Stomach (tissue), 9 donors: Measurements from ENCODE around the gene LGALS9. TPM values are rescaled to one million over a fixed set of nuclear protein-coding genes. Genes with fewer than 3 reads are reported as not detected.

Source experiments
- DNase-seq, 2 donors: peaks; one replicate each; pipeline versions ENCODE4 v3.0.0 to v3.0.0-alpha.2; 2013 to 2019
- H3K27ac ChIP-seq, 5 donors: fragments of 200-600 bp in 4 of 5; sonication (generic) in 4 of 5; one replicate each; pipeline ENCODE4 v1.5.1; 2013 to 2019; ENCODE audit warnings: mild to moderate bottlenecking in 1 of 5, moderate library complexity in 1 of 5
- H3K27me3 ChIP-seq, 3 donors: fragments of 200-600 bp; sonication (generic); one replicate each; pipeline ENCODE4 v1.5.1; 2017 to 2019; ENCODE audit warnings: mixed run types in 1 of 3
- H3K36me3 ChIP-seq, 4 donors: fragments of 200-600 bp; sonication (generic); 1 replicate in 3 of 4; 2 replicates in 1 of 4; pipeline ENCODE4 v1.5.1; 2016 to 2019
- H3K4me1 ChIP-seq, 4 donors: fragments of 200-600 bp; sonication (generic); one replicate each; pipeline ENCODE4 v1.5.1; 2016 to 2019
- H3K4me3 ChIP-seq, 4 donors: fragments of 200-600 bp; sonication (generic) in 3 of 4; one replicate each; pipeline ENCODE4 v1.5.1; 2016 to 2019; ENCODE audit warnings: mild to moderate bottlenecking in 1 of 4
- H3K9me3 ChIP-seq, 4 donors: fragments of 200-600 bp; sonication (generic); one replicate each; pipeline ENCODE4 v1.5.1; 2016 to 2019
- EP300 ChIP-seq: sonication (generic); formaldehyde crosslinking; IDR thresholded peaks from one replicate; pipeline ENCODE4 v1.6.1; 2017; ENCODE audit warnings: antibody characterized with exemption
- POLR2A ChIP-seq, 4 donors: fragments of 450-650 bp; IDR thresholded peaks; one replicate each; pipeline ENCODE4 v1.6.1; 2016; ENCODE audit warnings: antibody characterized with exemption in 4 of 4, control low read depth in 2 of 4, mild to moderate bottlenecking in 1 of 4, moderate library complexity in 1 of 4
- POLR2AphosphoS5 ChIP-seq, 3 donors: sonication (generic); formaldehyde crosslinking; IDR thresholded peaks; one replicate each; pipeline ENCODE4 v1.6.1; 2016; ENCODE audit warnings: antibody characterized with exemption in 3 of 3
- WGBS, 5 donors: extraction: QIAGEN DNeasy Blood & Tissue Kit in 3 of 5; methylation state at CpG; one replicate each; pipeline versions ENCODE4 v1.1.5 to v1.1.7; 2013 to 2018; 5-methylcytosine and 5-hydroxymethylcytosine counted together
- intact Hi-C: fragments of 100-400 bp; cut with DNase I; formaldehyde crosslinking; loops from one replicate; pipeline ENCODE4 v1.15.1; 2023; ENCODE audit warnings: low total_unique reads
- polyA plus RNA-seq, 3 donors: library from polyadenylated mRNA; stranded (reverse); fragments of 200-250 nt; gene quantifications; one replicate each; pipeline ENCODE4 v1.2.3, GENCODE V29; 2013
- total RNA-seq, 5 donors: library from RNA; depleted of rRNA; stranded (reverse); fragments of >200 nt; gene quantifications; one replicate each; pipeline versions ENCODE4 v1.1.0 to v1.2.3, GENCODE V29; 2014 to 2016
- TF ChIP-seq, protein P1 (sequence below), 7 experiments: fragments of 450-650 bp in 4 of 7; fragments of 200-600 bp in 3 of 7; sonication (generic) in 3 of 7; IDR thresholded peaks; one replicate each; pipeline ENCODE4 v1.5.1; 2016 to 2019; ENCODE audit warnings: antibody characterized with exemption in 7 of 7, control low read depth in 2 of 7, mild to moderate bottlenecking in 1 of 7
- donor health status: healthy with polysubstance abuse.
- donor health status: Bipolar disorder and iron deficiency.
- donor health status: healthy.

The LGALS9 gene
- total and polyA plus RNA-seq, 8 donors = 54.0 to 341 (median 97.7) TPM

DNA sequence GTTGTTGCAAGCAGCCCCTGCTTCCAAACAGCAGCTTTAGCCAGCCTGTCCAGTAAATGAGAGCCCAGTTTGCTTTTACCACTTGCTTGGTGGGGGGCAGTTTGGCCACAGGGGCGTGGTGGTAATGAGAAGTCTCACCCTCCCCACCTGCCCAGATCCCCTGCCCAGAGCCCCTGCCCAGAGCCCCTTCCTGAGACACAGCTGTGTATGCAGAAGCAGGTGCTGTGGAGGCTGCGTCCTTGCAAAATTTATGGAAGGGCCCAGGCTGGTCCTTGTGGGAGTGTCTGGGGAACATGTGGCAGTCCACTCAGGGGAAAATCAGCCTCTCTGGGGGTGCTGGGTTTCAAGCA, 27.6 kb upstream of the LGALS9 start:
- Histone ChIP-seq H3K36me3 (peaks cover 21 to 58% (median 57%) of the 10 kb centered on the region in 4 donors), H3K27ac (peak overlapping the region; percentile 45 to 78 (median 76)), H3K9me3 (no peaks in the 10 kb centered on the region), H3K27me3 (no peaks in the 10 kb centered on the region), H3K4me1 (peaks cover 7 to 37% (median 22%) of the 10 kb centered on the region in 4 donors), H3K4me3 (no peak overlapping the region)
- WGBS, 5 donors = 44 to 67% (median 57%) methylated on average over 2 of the region's 2 CpGs
- TF ChIP-seq POLR2A (IDR thresholded peaks at IDR 0.05) = no peak
- TF ChIP-seq POLR2AphosphoS5 (IDR thresholded peaks at IDR 0.05) = no peak
- no peak for TF ChIP-seq EP300
- TF ChIP-seq, protein P1, sequence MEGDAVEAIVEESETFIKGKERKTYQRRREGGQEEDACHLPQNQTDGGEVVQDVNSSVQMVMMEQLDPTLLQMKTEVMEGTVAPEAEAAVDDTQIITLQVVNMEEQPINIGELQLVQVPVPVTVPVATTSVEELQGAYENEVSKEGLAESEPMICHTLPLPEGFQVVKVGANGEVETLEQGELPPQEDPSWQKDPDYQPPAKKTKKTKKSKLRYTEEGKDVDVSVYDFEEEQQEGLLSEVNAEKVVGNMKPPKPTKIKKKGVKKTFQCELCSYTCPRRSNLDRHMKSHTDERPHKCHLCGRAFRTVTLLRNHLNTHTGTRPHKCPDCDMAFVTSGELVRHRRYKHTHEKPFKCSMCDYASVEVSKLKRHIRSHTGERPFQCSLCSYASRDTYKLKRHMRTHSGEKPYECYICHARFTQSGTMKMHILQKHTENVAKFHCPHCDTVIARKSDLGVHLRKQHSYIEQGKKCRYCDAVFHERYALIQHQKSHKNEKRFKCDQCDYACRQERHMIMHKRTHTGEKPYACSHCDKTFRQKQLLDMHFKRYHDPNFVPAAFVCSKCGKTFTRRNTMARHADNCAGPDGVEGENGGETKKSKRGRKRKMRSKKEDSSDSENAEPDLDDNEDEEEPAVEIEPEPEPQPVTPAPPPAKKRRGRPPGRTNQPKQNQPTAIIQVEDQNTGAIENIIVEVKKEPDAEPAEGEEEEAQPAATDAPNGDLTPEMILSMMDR (IDR thresholded peaks at IDR 0.05) = no peak
- intact Hi-C loops = loop anchor here (10.0 kb wide), 1 partner anchor 369 kb away; no protein-coding TSS in a partner anchor
- DNase-seq = no peak

GRCh38 chr17:27603880-27604794, 26.9 kb upstream of the LGALS9 start:
- Histone ChIP-seq H3K4me1 (peaks cover 7 to 37% (median 22%) of the 10 kb centered on the region in 4 donors), H3K36me3 (peaks cover 23 to 62% (median 59%) of the 10 kb centered on the region in 4 donors), H3K4me3 (no peak overlapping the region), H3K27ac (peak overlapping the region; percentile 66 to 78 (median 76)), H3K9me3 (no peaks in the 10 kb centered on the region), H3K27me3 (no peaks in the 10 kb centered on the region)
- WGBS, 5 donors = 30 to 75% (median 64%) methylated on average over 20 to 22 of the region's 22 CpGs
- peak; percentile 75 to 90 for DNase-seq
- TF ChIP-seq POLR2AphosphoS5 (IDR thresholded peaks at IDR 0.05) (peak in 2 of 3 donors; percentile 44 to 67), EP300 (no peak)
- TF ChIP-seq, protein P1 (IDR thresholded peaks at IDR 0.05) = no peak
- intact Hi-C loops = loop anchor here (10.0 kb wide), 1 partner anchor 369 kb away; no protein-coding TSS in a partner anchor

GRCh38 chr17:27605409-27605808, 25.6 kb upstream of the LGALS9 start:
- H3K4me3 ChIP-seq = no peak overlapping the region
- intact Hi-C loops = loop anchor here (5.0 to 10.0 kb wide), 2 partner anchors 47 to 371 kb away; no protein-coding TSS in a partner anchor
- H3K36me3 ChIP-seq = peaks cover 25 to 75% (median 71%) of the 10 kb centered on the region in 4 donors
- 96 to 98% (median 96%) methylated on average over 25 of the region's 25 CpGs for WGBS, 5 donors
- H3K27ac ChIP-seq = no peak overlapping the region
- H3K9me3 ChIP-seq = no peaks in the 10 kb centered on the region
- TF ChIP-seq, protein P1 (IDR thresholded peaks at IDR 0.05) = no peak
- TF ChIP-seq POLR2AphosphoS5 (IDR thresholded peaks at IDR 0.05) (no peak), EP300 (no peak), POLR2A (IDR thresholded peaks at IDR 0.05) (no peak)
- peaks cover 7 to 42% (median 29%) of the 10 kb centered on the region in 4 donors for H3K4me1 ChIP-seq
- no peak for DNase-seq
- H3K27me3 ChIP-seq = no peaks in the 10 kb centered on the region

DNA sequence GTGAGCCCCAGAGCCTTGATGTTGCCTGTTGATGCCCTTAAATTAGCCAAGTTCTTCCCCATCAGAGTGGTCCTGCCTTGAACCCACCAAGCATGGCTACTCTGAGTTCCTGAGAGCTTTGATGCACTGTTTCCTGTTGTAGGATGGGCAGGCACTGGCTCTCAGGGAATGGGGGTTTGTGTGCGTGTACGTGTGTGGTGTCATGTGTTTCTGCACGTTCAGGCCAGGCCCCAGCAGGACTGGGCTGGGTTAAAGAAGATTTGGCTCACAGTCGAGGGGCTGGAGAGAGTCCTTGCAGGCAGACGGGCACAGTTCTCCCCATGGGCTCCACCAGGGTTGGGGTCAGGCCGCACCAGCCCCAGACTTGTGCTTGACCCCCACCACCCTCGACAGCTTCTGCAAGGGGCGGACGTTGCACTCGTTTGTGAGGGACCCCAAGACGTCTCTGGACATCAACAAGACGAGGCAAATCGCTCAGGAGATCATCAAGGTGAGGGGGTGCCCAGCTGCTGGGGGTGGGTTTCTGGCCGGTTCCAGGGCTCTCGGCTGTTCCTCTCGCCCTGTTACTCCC, 23.4 kb upstream of the LGALS9 start:
- intact Hi-C loops = loop anchor here (5.0 to 10.0 kb wide), 2 partner anchors 45 to 373 kb away; no protein-coding TSS in a partner anchor
- no peak overlapping the region for H3K4me3 ChIP-seq
- H3K36me3 ChIP-seq = peaks cover 36 to 90% (median 89%) of the 10 kb centered on the region in 4 donors
- H3K27me3 ChIP-seq = no peaks in the 10 kb centered on the region
- H3K9me3 ChIP-seq = no peaks in the 10 kb centered on the region
- 86 to 91% (median 90%) methylated on average over 12 to 16 of the region's 16 CpGs for WGBS, 5 donors
- H3K27ac ChIP-seq = no peak overlapping the region
- no peak for DNase-seq
- TF ChIP-seq, protein P1 (IDR thresholded peaks at IDR 0.05) = no peak
- TF ChIP-seq POLR2A (IDR thresholded peaks at IDR 0.05) = no peak
- H3K4me1 ChIP-seq = peaks cover 7 to 29% (median 23%) of the 10 kb centered on the region in 4 donors
